IPS-18c (cell line): ENCODE results near the gene ABCB10.
"Not testable (repeated sequence)": the region's sequence is repeated elsewhere in the genome, so short reads cannot be mapped to it uniquely, and the experiment has no call there.

ENCODE experiments used
- H3K4me3 ChIP-seq: 2 replicates; pipeline ENCODE4 v1.7.0; 2013; ENCODE audit warnings: low read depth, mild to moderate bottlenecking, low read length, moderate library complexity; ENCODE audit not compliant: insufficient read depth
- H3K9me3 ChIP-seq: one replicate; pipeline ENCODE4 v1.6.1; 2013; ENCODE audit warnings: mild to moderate bottlenecking, low read length, moderate library complexity; ENCODE audit not compliant: control insufficient read depth, insufficient read depth

Gene ABCB10

GRCh38 chr1:229558460-229559335, at the start of gene ABCB10:
ABCB10 (minus strand) TSS chr1:229558707; CDS start chr1:229558652, 55 bp downstream.
- Histone ChIP-seq H3K9me3 (peaks cover 2% of the 10 kb centered on the region), H3K4me3 (peak within 1 kb of the TSS; percentile 79)

- H3K4me3 ChIP-seq = no peak overlapping the region
- H3K9me3 ChIP-seq = no peaks in the 10 kb centered on the region
These were observed 48.9 kb upstream of the ABCB10 start for GRCh38 chr1:229607370-229607769.

GRCh38 chr1:229603371-229604005, 45.0 kb upstream of the ABCB10 start:
- Histone ChIP-seq H3K4me3 (no peak overlapping the region), H3K9me3 (no peaks in the 10 kb centered on the region)

DNA sequence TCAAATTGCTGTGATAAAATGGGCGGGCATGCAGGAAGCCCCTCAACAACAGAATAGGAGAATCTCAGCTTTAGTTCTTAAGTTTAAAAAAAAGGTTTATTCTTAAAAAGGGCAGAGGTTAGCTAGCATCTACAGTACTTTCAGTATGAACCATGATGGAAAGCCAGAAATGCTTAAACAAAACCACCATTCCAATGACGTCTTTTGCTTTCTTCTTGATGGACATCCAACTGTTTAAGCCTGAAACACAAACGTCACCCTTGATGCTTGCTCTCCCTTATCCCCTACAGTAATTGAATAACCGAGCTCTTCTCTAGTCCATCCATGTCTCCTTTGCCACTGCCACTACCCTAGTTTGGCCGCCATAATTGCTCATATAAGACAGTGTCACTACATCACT, 41.7 kb upstream of the ABCB10 start:
- no peak overlapping the region for H3K4me3 ChIP-seq
- H3K9me3 ChIP-seq = no peaks in the 10 kb centered on the region

DNA sequence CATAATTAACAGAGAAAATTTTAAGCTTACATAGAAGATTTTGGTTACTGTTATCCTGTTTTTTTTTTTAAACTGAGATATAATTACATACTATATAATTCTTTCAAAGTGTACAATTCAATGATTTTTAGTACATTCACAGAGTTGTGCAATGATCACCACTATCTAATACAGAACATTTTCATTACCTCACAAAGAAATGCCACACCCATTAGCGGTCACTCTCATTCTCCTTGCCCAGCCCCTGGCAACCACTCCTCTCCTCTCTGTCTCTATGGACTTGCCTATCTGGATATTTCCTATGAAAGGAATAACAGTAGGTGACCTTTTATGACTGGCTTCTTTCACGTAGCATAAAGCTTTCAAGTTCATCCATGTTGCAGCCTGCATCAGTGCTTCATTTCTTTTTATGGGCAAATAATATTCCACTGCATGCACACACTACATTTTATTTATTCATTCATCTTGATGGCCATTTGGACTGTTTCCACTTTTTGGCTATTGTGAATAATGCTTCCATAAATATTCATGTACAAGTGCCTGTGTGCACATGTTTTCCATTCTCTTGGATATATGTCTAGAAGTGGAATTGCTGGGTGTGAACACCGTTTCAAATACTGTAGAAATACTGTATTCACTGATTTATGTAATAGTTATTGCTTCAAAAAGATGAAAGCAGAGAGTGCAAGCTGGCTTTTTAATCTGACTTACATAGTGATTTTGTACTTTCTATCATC, 40.9 kb upstream of the ABCB10 start:
- no peak overlapping the region for H3K4me3 ChIP-seq
- no peaks in the 10 kb centered on the region for H3K9me3 ChIP-seq

DNA sequence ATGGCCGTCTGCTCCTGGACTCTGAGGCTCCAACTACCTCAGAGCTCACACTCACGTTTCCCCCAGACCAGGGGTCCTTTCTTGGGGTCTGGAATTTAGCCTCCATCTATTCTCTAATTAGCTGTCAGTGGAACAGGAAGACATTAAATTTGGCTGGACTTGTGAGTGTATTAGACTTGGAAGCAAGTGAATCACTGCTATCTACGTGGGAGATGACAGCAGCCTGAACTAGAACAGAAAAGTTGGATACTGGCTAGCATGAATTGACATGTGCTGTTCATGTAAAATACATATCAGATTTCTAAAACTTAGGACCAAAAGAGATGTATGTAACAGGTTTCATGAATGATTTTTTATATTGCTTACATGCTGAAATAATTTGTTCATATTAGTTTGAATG, 39.4 kb upstream of the ABCB10 start:
- Histone ChIP-seq H3K4me3 (no peak overlapping the region), H3K9me3 (no peaks in the 10 kb centered on the region)

- no peak overlapping the region for H3K4me3 ChIP-seq
- H3K9me3 ChIP-seq = no peaks in the 10 kb centered on the region
These were observed 38.6 kb upstream of the ABCB10 start for GRCh38 chr1:229596925-229597699.

- H3K9me3 ChIP-seq, H3K4me3 ChIP-seq: not testable (repeated sequence)
These were observed 37.4 kb upstream of the ABCB10 start for GRCh38 chr1:229595876-229596275.

DNA sequence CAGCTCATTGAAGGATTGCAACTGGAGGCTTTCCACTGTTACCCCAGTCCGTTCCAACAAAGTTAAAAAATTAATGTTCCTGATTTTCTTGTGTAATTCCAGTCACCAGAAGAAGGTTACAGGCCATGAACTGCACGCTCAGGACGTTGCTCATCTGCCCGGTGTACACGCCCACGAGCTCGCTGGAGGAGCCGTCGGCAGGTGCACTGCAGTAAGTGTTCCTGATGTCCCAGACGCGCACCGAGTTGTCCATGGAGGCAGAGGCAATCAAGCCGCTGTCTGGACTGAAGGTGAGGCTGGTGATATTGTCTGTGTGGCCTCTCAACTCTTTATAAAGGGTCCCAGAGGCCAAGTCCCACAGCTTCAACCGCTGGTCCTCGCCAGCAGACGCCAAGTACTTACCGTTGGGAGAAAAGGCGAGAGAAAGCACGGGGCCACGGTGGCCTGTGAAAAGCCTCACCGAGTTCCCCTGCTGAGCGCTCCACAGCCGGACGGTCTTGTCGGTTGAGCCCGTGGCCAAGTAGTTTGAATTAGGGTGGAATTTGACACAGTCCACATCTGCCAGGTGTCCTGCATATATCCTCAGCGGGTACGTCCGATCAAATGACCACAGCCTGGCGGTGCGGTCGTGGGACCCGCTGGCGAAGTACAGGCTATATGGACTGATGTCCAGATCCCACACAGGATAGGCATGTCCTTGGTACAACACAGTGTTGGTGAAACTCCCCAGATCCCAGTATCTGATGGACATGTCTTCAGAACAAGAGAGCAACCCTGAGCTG, 35.9 kb upstream of the ABCB10 start:
- Histone ChIP-seq H3K9me3 (no peaks in the 10 kb centered on the region), H3K4me3 (no peak overlapping the region)

DNA sequence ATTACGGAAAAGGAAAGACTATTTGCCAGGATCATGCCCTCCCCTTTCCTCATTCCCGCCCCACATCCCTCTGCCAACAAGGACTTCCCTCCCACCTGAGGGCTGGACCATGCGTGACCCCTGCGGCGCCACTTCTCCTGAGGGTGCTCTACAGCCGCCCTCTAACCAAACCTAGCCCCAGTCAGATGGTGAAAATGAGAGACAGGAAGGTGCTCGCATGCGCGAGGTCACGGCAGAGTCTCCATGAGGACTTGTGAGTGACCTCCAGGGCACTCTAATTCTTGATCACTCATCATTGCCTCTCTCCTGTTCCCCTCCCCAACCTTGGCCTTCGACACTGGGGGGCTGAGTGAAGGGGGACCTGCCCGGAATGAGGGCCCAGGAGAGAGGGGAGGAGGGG, 35.3 kb upstream of the ABCB10 start:
- Histone ChIP-seq H3K4me3 (no peak overlapping the region), H3K9me3 (no peaks in the 10 kb centered on the region)

GRCh38 chr1:229590119-229590518, 31.6 kb upstream of the ABCB10 start:
- no peak overlapping the region for H3K4me3 ChIP-seq
- no peaks in the 10 kb centered on the region for H3K9me3 ChIP-seq

DNA sequence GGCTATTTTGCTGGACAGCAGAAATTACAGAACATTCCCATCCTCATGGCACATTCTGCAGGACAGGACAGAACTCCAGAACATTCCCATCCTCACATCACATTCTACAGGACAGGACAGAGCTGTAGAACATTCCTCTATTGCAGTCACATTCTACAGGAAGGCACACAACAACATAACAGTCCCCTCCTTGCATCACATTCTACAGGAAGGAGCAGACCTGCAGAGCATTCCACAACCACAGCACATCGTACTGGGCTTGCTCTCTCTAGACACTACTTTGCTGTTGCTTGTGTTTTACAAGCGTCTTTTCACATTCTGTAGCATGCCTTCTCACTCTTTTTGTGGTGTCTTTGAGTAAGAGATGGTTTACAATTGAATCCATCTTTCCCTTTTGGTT, 26.8 kb upstream of the ABCB10 start:
- H3K4me3 ChIP-seq = no peak overlapping the region
- no peaks in the 10 kb centered on the region for H3K9me3 ChIP-seq

GRCh38 chr1:229582715-229583114, 24.2 kb upstream of the ABCB10 start:
- Histone ChIP-seq H3K9me3 (no peaks in the 10 kb centered on the region), H3K4me3 (no peak overlapping the region)

DNA sequence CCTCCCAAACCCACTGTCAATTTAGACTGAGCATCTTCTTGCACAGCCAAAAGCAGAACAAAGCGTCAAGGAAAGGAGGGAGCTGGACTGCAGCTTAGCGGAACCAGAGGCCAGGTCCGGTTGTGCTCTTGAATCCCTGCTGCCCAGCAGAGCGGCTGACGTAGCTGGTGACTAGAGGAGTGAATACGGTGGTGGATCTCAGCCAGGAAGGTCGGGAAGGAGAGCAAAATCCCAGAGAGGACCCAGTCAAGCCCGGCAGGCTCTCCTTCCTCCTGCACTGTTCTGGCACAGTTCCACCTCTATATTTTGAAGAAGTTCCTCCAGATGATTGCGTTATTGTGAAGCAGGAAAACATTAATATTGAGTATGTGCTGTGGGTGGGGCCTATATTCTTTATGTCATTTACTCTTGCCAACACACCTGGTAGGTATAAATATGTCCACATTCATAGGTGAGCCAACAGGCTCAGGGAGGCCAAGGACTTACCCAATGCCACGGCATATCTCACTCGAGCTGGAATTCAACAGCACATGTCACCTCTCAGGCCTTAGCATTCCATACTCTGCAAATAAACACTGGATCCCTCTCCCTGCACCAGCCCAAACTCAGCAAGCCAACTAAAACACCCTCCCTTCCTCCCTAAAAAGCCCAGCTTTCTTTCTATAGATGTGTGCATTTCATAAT, 23.6 kb upstream of the ABCB10 start:
- H3K9me3 ChIP-seq = no peaks in the 10 kb centered on the region
- no peak overlapping the region for H3K4me3 ChIP-seq

DNA sequence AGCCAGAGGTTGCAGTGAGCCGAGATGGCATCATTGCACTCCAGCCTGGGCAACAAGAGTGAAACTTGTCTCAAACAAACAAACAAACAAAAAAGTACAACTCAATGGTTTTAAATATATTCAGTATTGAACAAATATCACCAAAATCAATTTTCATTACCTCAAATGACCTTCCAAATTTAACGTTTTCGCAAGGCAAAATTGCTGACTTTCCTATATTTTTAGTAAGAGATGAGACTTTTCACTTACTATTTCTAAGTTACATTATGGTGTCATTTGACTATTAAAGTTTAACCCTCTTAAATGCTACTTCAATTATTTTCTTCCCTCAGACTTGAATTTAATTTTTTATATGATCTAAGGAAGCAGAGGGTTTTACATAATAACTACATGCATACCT, 23.0 kb upstream of the ABCB10 start:
- H3K4me3 ChIP-seq = no peak overlapping the region
- no peaks in the 10 kb centered on the region for H3K9me3 ChIP-seq

DNA sequence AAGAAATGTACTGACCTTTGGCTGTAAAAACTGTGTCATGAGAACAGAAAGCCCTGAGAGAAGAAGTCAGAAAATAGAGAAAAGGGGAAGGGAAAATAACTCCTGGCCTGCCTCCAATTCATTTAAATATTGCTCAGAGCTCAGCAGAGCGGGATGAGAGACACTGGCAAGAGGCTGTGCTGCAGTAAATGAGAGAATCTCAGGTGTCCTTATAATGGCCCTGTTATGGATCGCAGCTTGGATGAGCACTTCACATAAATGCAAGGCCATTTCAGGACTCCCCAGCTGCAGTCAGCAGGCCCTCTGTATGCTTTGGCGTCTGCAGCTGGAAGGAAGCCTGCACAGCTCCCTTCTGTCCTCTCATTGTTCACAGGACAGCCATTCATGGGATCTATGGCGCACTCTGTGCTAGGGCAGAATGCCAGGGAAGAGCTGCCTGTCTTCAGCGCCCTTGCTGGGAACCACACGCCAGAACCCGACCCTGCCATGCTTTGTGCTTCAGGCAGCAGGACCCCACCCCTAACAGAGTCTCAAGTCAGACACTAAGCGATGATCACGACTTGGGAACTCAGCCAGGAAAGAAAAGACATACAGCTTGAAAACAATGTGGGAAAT, 20.7 kb upstream of the ABCB10 start:
- Histone ChIP-seq H3K9me3 (no peaks in the 10 kb centered on the region), H3K4me3 (no peak overlapping the region)
